Measurements from ENCODE around the gene DNAAF1.

Gene DNAAF1

DNA sequence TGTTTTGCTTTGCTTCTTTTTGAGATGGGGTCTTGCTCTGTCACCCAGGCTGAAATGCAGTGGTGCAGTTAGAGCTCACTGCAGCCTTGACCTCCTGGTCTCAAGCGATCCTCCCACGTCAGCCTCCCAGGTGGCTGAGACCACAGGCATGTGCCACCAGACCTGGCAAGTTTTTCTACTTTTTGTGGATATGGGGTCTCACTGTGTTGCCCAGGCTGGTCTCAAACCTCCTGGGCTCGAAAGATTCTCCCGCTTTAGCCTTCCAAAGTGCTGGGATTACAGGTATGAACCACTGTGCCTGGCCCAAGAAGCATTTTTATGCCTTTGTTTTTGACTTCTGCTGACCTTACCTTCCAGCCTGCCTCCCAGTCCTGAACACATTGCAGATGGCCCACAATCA lies 10.1 kb downstream of the DNAAF1 start:
- no peak for TF ChIP-seq ZBTB7A (IDR thresholded peaks at IDR 0.05; ENCODE audit: low read depth)
- TF ChIP-seq CREB1 (IDR thresholded peaks at IDR 0.05; ENCODE audit: low read depth), result no peak
- TF ChIP-seq MAX (IDR thresholded peaks at IDR 0.05), result no peak
- TF ChIP-seq EGR1 (IDR thresholded peaks at IDR 0.05), result no peak

DNA sequence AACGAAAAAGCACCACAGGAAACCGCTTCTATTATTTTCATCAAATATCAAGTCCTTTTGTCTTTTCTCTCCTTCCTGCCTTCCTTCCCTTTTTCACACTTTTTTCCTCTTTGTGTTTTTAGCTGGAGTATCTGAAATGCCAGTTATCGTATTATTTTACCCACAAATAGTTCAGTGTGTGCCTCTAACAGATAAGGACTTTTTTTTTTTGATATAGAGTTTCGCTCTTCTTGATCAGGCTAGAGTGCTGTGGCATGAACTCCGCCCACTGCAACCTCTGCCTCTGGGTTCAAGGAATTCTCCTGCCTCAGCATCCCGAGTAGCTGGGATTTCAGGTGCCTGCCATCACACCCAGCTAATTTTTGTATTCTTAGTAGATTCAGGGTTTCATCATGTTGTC lies 10.7 kb downstream of the DNAAF1 start:
- TF ChIP-seq RAD21 (IDR thresholded peaks at IDR 0.05; ENCODE audit: low read depth), result no peak
- TF ChIP-seq TAF1 (IDR thresholded peaks at IDR 0.05; ENCODE audit: low read depth), result no peak
- no peak for TF ChIP-seq NFIC (IDR thresholded peaks at IDR 0.05)
- TF ChIP-seq EGR1 (IDR thresholded peaks at IDR 0.05), result no peak
- no peak for TF ChIP-seq MAX (IDR thresholded peaks at IDR 0.05)
- TF ChIP-seq ZBTB7A (IDR thresholded peaks at IDR 0.05; ENCODE audit: low read depth), result no peak
- TF ChIP-seq CEBPB (IDR thresholded peaks at IDR 0.05), result no peak
- no peak for TF ChIP-seq TEAD4 (IDR thresholded peaks at IDR 0.05)
- TF ChIP-seq USF1 (IDR thresholded peaks at IDR 0.05), result no peak
- TF ChIP-seq EP300 (IDR thresholded peaks at IDR 0.05; ENCODE audit: borderline replicate concordance), result no peak
- no peak for TF ChIP-seq TCF12 (IDR thresholded peaks at IDR 0.05; ENCODE audit: low read depth)
- no peak for TF ChIP-seq CREB1 (IDR thresholded peaks at IDR 0.05; ENCODE audit: low read depth)
- TF ChIP-seq, protein P1, sequence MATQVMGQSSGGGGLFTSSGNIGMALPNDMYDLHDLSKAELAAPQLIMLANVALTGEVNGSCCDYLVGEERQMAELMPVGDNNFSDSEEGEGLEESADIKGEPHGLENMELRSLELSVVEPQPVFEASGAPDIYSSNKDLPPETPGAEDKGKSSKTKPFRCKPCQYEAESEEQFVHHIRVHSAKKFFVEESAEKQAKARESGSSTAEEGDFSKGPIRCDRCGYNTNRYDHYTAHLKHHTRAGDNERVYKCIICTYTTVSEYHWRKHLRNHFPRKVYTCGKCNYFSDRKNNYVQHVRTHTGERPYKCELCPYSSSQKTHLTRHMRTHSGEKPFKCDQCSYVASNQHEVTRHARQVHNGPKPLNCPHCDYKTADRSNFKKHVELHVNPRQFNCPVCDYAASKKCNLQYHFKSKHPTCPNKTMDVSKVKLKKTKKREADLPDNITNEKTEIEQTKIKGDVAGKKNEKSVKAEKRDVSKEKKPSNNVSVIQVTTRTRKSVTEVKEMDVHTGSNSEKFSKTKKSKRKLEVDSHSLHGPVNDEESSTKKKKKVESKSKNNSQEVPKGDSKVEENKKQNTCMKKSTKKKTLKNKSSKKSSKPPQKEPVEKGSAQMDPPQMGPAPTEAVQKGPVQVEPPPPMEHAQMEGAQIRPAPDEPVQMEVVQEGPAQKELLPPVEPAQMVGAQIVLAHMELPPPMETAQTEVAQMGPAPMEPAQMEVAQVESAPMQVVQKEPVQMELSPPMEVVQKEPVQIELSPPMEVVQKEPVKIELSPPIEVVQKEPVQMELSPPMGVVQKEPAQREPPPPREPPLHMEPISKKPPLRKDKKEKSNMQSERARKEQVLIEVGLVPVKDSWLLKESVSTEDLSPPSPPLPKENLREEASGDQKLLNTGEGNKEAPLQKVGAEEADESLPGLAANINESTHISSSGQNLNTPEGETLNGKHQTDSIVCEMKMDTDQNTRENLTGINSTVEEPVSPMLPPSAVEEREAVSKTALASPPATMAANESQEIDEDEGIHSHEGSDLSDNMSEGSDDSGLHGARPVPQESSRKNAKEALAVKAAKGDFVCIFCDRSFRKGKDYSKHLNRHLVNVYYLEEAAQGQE (IDR thresholded peaks at IDR 0.05; ENCODE audit: low read depth), result no peak
- TF ChIP-seq FOXM1 (IDR thresholded peaks at IDR 0.05; ENCODE audit: borderline replicate concordance, low read depth), result no peak
- no peak for TF ChIP-seq YY1 (IDR thresholded peaks at IDR 0.05; ENCODE audit: low read depth)

DNA sequence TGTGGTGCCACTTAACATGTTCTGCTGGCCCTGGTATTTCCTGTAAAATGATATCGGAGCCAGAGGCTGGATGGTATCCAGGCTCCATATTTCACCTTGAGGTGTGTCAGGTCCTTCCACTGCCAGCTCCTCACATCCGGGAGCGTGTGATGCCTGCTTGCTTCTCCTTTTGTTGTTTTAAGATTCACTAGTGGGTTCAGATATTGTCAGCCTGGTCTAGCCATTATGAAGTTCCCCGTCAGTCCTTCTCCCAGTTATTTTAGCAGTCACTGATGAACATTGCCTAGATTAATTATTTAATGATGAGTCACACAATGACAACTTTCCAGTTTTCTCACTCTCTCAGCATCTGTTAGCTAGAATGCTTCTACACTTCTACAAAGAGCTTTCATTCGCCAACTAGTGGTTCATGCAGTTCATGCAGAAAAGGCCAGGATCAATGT lies 11.3 kb downstream of the DNAAF1 start:
- TF ChIP-seq TCF12 (IDR thresholded peaks at IDR 0.05; ENCODE audit: low read depth), result no peak
- no peak for TF ChIP-seq CREB1 (IDR thresholded peaks at IDR 0.05; ENCODE audit: low read depth)
- TF ChIP-seq ZBTB7A (IDR thresholded peaks at IDR 0.05; ENCODE audit: low read depth), result no peak
- 0 out of 2 replicates have a peak, but pooled peaks have one; percentile 35 for TF ChIP-seq USF1 (IDR thresholded peaks at IDR 0.05)
- TF ChIP-seq NFIC (IDR thresholded peaks at IDR 0.05), result peak; percentile 50; the same call in 1 of the 2 replicates
- TF ChIP-seq TAF1 (IDR thresholded peaks at IDR 0.05; ENCODE audit: low read depth), result no peak
- peak; percentile 28; the same call in 1 of the 2 replicates for TF ChIP-seq EP300 (IDR thresholded peaks at IDR 0.05; ENCODE audit: borderline replicate concordance)
- TF ChIP-seq, protein P1 (IDR thresholded peaks at IDR 0.05; ENCODE audit: low read depth), result no peak
- peak; percentile 51; the same call in 1 of the 2 replicates for TF ChIP-seq TEAD4 (IDR thresholded peaks at IDR 0.05)
- TF ChIP-seq MAX (IDR thresholded peaks at IDR 0.05), result 0 out of 2 replicates have a peak, but pooled peaks have one; percentile 24

- TF ChIP-seq CREB1 (IDR thresholded peaks at IDR 0.05; ENCODE audit: low read depth) (no peak), TEAD4 (IDR thresholded peaks at IDR 0.05) (no peak), MAX (IDR thresholded peaks at IDR 0.05) (no peak), EGR1 (IDR thresholded peaks at IDR 0.05) (no peak), CEBPB (IDR thresholded peaks at IDR 0.05) (no peak), EP300 (IDR thresholded peaks at IDR 0.05; ENCODE audit: borderline replicate concordance) (no peak), TCF12 (IDR thresholded peaks at IDR 0.05; ENCODE audit: low read depth) (no peak), FOXM1 (IDR thresholded peaks at IDR 0.05; ENCODE audit: borderline replicate concordance, low read depth) (no peak), RAD21 (IDR thresholded peaks at IDR 0.05; ENCODE audit: low read depth) (no peak), YY1 (IDR thresholded peaks at IDR 0.05; ENCODE audit: low read depth) (no peak), ZBTB7A (IDR thresholded peaks at IDR 0.05; ENCODE audit: low read depth) (no peak), TAF1 (IDR thresholded peaks at IDR 0.05; ENCODE audit: low read depth) (no peak), USF1 (IDR thresholded peaks at IDR 0.05) (no peak), NFIC (IDR thresholded peaks at IDR 0.05) (no peak)
- TF ChIP-seq, protein P1 (IDR thresholded peaks at IDR 0.05; ENCODE audit: low read depth), result no peak
Measured at GRCh38 chr16:84159007-84159406, 13.9 kb downstream of the DNAAF1 start.
